Lower leg skin (tissue), 3 donors: ENCODE measurements around the gene HDAC7.

Experiments used
- POLR2A ChIP-seq, 2 donors: fragments of 450-650 bp; IDR thresholded peaks; one replicate each; pipeline ENCODE4 v1.6.1; 2016 to 2017; ENCODE audit warnings: antibody characterized with exemption in 2 of 2, mild to moderate bottlenecking in 1 of 2, moderate library complexity in 1 of 2
- TF ChIP-seq, protein P1 (sequence below), 3 donors: fragments of 450-650 bp; IDR thresholded peaks; one replicate each; pipeline ENCODE4 v1.5.1; 2016; ENCODE audit warnings: antibody characterized with exemption in 3 of 3, mild to moderate bottlenecking in 3 of 3, moderate library complexity in 2 of 3

- TF ChIP-seq POLR2A (IDR thresholded peaks at IDR 0.05): no peak
- TF ChIP-seq, protein P1, sequence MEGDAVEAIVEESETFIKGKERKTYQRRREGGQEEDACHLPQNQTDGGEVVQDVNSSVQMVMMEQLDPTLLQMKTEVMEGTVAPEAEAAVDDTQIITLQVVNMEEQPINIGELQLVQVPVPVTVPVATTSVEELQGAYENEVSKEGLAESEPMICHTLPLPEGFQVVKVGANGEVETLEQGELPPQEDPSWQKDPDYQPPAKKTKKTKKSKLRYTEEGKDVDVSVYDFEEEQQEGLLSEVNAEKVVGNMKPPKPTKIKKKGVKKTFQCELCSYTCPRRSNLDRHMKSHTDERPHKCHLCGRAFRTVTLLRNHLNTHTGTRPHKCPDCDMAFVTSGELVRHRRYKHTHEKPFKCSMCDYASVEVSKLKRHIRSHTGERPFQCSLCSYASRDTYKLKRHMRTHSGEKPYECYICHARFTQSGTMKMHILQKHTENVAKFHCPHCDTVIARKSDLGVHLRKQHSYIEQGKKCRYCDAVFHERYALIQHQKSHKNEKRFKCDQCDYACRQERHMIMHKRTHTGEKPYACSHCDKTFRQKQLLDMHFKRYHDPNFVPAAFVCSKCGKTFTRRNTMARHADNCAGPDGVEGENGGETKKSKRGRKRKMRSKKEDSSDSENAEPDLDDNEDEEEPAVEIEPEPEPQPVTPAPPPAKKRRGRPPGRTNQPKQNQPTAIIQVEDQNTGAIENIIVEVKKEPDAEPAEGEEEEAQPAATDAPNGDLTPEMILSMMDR (IDR thresholded peaks at IDR 0.05): no peak
These were observed 44.3 kb upstream of the HDAC7 start for GRCh38 chr12:47863985-47864384.
